Hippocampal formation (tissue), 2 donors: Measurements from ENCODE around the gene UBTD1.

Experiments used
- DNase-seq, 2 donors: peaks; one replicate each; lab custom pipeline; 2025; lab: John Stamatoyannopoulos, UW

Gene UBTD1

GRCh38 chr10:97483506-97483905 is 15.2 kb upstream of the UBTD1 start:
- no peak for DNase-seq

DNA sequence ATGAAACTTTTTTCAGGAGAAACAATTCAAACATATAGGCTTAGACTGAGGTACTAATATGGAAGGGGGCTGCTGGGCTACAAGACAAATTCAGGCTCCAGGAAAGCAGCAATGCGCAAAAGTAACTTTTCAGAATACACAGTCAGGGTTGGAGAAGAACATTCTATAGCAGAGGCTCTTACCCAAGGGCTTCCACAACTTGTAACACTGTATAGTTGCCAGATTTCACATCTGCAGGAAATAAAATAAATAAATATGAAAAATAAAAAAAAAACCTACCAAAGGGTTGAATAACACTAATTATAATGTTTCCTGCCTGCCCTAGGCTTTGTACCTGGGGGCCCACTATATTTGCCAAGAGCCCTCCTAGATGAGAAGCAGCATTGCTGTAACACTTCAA is 14.8 kb upstream of the UBTD1 start:
- DNase-seq, result no peak

DNA sequence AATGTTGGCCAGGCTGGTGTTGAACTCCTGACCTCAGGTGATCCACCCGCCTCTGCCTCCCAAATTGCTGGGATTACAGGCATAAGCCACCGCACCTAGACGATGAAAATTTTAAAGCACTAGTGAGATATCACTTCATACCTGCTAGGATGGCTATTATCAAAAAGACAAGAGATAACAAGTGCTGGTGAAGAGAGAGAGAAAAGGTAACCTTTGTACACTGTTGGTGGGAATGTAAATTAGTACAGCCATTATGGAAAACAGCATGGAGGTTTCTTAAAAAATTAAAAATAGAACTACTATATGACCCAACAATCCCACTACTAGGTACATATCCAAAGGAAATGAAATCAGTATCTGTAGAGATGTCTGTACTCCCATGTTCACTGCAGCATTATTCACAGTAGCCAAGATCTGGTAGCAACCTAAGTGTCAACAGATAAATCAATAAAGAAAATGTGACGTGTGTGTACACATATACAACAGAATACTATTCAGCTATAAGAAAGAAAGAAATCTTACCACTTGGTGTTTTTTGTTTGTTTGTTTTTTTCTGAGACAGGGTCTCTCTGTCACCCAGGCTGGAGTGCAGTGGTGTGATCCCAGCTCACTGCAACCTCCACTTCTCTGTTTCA is 13.0 kb upstream of the UBTD1 start:
- DNase-seq, result no peak

DNA sequence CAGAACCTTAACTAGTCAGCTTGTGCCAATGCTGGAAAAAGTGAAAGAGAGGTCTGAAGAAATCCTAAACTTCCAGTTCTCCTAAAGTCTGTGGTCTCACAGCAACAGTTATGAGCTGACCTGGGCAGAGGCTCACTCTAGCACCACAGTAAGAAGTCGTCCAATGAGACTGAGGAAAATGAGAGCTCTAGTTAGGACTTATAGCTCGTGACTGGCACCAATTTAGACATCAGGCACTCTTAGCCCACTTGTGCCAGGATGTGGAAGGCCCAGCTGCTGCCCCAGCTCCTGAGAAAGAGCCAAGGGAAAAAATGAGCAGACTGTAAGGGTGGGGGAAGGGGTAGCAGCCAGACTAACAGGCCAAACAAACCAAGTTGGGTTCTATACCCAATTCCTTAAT is 8.1 kb upstream of the UBTD1 start:
- DNase-seq, result peak; percentile 42 to 70

- DNase-seq, result peak; percentile 28 to 62
Measured at GRCh38 chr10:97494151-97494550, 4.6 kb upstream of the UBTD1 start.

GRCh38 chr10:97494863-97495506 is 3.7 kb upstream of the UBTD1 start:
- no peak for DNase-seq

DNA sequence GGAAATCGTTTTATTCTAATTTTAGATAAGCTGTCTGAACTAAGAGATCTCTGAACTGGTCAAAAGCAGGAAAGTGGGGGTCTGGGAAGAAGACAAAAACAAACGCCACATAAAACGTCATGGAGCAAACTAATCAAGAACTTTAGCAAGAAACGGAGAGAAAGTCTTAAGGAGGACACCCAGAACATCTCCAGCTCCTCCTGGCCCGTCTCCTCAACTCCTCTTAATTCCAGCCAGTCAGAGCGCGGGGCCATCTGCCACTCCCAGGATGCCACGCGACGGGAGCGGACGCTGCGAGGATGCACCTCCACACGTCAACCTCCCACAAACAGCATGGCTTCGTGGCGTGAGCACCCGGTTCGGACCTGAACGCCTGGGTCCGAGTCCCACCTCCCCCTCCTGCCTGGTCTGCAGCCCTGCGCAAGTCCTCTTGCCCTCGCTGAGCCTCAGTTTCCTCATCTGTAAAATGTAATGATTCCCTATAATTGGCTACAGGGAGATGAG is 1.1 kb upstream of the UBTD1 start:
- DNase-seq, result peak; percentile 57 to 65

DNA sequence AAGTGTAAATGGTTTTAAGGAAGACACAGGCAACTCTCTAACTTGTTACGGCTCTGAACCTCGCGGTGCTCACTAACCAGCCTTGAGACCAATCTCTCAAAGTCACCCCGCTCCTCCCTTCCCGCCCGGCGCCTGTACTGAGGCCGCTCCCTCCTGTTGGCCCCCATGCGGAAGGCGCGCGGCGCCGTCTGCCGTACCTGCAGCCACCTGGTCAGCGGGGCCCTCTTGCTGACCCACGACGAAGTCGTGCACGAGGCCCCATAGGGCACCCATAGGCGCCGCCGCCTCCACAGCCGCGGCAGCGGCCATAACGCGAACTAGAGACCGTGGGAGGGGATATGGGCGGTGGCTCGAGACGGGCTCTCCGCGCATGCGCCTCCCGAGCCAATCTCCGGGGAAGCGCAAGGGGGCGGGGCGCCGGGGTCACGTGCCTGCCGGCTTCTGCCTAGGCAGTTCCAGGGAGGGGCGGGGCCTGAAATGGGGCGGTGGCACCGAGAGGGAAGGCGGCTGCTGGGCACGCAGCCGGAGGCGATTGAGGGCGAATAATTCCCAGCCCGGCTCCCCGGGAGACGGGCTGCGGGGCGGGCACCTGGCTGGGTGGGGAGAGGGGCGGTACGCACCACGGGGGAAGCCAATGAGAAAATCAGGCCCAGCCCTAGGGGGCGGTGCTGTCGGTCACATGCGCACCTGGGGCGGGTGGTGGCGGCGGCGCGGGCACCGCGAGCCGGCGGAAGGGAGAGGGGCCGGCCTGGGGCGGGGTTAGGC is 466 bp upstream of the UBTD1 start, which contains the start of gene MMS19:
Gene MMS19 (minus strand): TSS at position 347 of the 765 bp plus-strand sequence. CDS start 38 bp downstream, at position 309.
- DNase-seq, result peak; percentile 99 to 100

- DNase-seq, result peak; percentile 35 to 49
Measured at GRCh38 chr10:97499561-97500296, 1.0 kb downstream of the UBTD1 start.

DNA sequence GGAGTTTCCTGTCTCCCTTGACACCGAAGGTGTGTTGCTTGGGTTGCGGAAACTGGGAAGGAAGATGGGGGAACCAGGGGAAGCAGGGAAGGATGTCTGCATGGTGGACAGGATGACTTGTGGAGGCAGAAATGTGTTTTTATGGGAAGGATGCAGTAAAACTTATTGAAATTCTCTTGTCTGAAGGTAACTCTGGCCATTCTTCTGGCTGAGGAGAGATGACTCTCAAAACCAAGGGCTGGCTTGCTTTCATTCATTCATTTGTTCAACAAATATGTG is 1.5 kb downstream of the UBTD1 start:
- DNase-seq, result no peak

- no peak for DNase-seq
Measured at GRCh38 chr10:97502916-97503315, 4.2 kb downstream of the UBTD1 start.

- no peak for DNase-seq
Measured at GRCh38 chr10:97503406-97503805, 4.7 kb downstream of the UBTD1 start.

GRCh38 chr10:97505152-97505551 is 6.4 kb downstream of the UBTD1 start:
- no peak for DNase-seq

- no peak for DNase-seq
Measured at GRCh38 chr10:97506199-97506991, 7.7 kb downstream of the UBTD1 start.

DNA sequence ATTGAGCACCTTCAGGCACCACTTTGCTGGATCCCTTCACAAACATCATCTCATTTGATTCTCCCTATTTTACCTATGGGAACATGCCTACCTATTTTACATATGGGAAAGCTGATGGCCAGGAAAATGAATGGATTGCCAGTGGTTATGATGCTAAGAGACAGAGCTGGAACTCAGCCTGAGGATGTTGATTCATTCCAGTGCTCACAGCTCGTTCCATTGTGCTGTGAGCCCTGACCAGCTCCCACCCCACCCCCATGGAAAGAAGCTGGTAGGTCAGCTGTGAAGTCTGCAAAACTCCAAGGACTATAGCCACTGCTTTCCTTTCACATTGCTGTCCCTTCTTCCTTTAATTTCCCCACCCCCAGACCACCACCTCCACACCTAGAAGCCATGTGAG is 9.6 kb downstream of the UBTD1 start:
- DNase-seq, result no peak

- DNase-seq, result no peak
Measured at GRCh38 chr10:97509120-97509680, 10.5 kb downstream of the UBTD1 start.

DNA sequence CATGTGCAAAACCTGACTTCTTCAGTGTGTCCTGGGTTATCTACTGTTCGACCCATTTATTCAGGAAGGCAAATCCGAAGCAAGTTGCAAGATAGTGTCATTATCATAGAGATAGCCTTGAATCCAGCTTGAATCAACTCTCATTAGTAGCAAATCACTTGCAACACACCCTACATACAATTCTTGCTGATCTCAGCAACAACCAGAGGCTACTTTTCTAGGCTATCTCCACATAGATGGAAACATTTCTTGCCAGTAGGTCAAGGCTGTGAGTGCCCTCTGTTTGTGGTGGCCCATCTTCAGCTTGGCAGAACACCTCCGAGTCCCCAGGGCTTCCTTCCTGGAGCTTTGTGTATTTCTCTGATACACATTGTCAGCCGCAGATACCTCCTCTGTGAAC is 12.0 kb downstream of the UBTD1 start:
- no peak for DNase-seq

- DNase-seq, result no peak
Measured at GRCh38 chr10:97511711-97512440, 13.2 kb downstream of the UBTD1 start.

GRCh38 chr10:97512993-97513392 is 14.3 kb downstream of the UBTD1 start:
- no peak for DNase-seq

- no peak for DNase-seq
Measured at GRCh38 chr10:97514344-97514743, 15.6 kb downstream of the UBTD1 start.
